Astrocyte of the cerebellum (primary cell): ENCODE measurements around the gene GLIPR2.
A peak's percentile ranks its signal among the peaks of the same experiment; 100 is the strongest.

Source experiments
- DNase-seq: peaks from one replicate; pipeline ENCODE4 v3.0.0-alpha.2; 2011; ENCODE audit warnings: low read depth
- H3K4me3 ChIP-seq: 2 replicates; pipeline ENCODE4 v1.5.1; 2011; ENCODE audit warnings: mild to moderate bottlenecking, low read depth, low read length, moderate library complexity
- in situ Hi-C: cut with HindIII; loops from 2 replicates; pipeline ENCODE4 v1.10.0; 2017; ENCODE audit warnings: low sequenced_read_pairs
- TF ChIP-seq, protein P1 (sequence below): IDR thresholded peaks from 2 replicates; pipeline ENCODE4 v1.5.1; 2012; ENCODE audit warnings: low read length, low read depth, moderate library complexity, mild to moderate bottlenecking; ENCODE audit errors: missing control alignments

Gene GLIPR2

DNA sequence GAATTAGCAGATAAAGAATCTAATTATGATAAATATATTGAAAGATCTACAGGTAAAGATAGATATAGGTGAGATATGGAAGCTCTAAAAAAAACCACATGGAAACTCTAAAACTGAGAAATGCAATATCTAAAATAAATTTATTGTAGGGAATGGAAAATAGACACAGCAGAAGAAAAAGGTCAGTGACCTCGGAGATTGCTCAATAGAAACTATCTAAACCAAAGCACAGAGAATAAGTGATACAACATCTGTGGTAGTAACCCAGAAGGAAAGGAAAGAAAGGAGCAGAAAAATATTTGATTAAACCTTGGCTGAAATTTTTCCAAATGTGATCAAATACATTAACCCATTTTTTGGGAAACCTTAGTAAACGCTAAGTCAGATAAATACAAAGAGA, 43.1 kb upstream of the GLIPR2 start:
- in situ Hi-C loops: no loop called here
- TF ChIP-seq, protein P1, sequence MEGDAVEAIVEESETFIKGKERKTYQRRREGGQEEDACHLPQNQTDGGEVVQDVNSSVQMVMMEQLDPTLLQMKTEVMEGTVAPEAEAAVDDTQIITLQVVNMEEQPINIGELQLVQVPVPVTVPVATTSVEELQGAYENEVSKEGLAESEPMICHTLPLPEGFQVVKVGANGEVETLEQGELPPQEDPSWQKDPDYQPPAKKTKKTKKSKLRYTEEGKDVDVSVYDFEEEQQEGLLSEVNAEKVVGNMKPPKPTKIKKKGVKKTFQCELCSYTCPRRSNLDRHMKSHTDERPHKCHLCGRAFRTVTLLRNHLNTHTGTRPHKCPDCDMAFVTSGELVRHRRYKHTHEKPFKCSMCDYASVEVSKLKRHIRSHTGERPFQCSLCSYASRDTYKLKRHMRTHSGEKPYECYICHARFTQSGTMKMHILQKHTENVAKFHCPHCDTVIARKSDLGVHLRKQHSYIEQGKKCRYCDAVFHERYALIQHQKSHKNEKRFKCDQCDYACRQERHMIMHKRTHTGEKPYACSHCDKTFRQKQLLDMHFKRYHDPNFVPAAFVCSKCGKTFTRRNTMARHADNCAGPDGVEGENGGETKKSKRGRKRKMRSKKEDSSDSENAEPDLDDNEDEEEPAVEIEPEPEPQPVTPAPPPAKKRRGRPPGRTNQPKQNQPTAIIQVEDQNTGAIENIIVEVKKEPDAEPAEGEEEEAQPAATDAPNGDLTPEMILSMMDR: no peak
- no peak overlapping the region for H3K4me3 ChIP-seq
- DNase-seq: no peak

DNA sequence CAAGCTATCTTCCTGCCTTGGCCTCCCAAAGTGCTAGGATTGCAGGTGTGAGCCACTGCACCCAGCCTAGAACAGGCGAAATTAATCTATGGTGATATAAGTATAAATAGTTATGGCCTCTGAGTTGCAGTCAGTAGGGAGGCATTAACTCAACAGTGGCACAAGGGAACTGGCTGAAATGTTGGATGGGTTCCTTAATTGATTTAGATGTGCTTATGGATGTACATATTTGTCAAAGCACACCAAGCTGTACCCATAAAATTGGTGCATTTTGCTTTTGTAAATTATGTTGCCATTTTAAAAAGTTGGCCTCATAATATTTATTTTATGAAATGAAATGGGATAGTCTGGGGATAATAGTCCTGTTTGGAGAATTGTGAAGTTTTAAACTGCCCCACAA, 36.8 kb upstream of the GLIPR2 start:
- TF ChIP-seq, protein P1: no peak
- DNase-seq: no peak
- no peak overlapping the region for H3K4me3 ChIP-seq
- in situ Hi-C loops: no loop called here

DNA sequence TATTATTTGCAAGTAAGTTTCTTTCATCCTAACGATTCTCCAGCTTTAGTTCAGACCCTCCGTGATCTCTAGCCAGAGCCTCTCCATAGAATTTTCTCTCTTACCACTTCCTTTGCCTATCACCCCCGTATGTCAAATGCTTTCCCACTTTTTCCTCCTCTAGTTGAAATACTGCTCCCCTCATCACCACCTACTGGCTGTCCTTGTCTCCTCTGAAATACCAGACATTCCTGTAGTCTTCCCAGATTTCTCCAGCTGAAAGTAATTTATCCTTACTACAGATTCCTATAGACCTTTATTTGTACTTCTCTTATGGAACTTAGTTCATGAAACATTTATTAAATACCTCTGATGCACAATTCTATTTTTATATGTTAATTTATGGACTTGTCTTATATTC, 36.0 kb upstream of the GLIPR2 start:
- H3K4me3 ChIP-seq: no peak overlapping the region
- in situ Hi-C loops: no loop called here
- peak; percentile 15 for DNase-seq
- TF ChIP-seq, protein P1: peak; percentile 19

DNA sequence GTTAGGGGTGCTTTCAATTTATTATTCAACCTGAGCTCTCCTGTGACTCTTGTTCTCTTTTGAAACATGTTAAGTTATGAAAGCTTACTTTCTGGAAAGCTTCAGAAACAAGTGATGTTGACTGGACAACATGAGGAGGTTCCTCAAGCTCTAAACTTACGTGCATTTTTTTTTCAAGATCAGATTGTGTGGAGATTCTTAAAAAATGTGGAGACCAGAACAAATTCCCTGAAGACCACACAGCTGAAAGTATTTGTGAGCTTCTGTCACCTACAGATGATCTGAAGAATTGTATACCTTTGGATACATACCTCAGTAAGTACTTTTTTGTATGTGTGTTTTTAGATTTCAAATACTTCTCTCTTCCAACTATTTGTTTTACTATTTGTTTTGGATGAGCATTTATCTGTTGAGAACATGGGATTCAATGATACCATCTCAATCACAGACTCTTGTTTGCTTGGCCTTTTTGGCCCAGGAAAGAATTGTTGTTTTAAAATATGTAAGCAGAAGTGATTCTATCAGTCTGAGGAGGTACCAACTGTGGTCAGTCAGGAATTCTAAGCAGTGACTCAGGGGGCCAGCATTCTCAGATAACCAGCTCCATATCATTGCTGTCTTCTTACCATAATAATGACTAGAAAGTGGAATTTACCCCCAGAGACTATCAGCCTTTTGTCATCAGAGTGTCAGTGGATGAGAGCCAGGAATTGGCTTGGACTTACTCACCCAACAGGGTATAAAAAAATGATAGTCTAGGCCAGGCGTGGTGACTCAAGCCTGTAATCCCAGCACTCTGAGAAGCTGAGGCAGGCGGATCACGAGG, 34.4 kb upstream of the GLIPR2 start:
- H3K4me3 ChIP-seq: no peak overlapping the region
- in situ Hi-C loops: no loop called here
- DNase-seq: peak; percentile 96
- TF ChIP-seq, protein P1: no peak

DNA sequence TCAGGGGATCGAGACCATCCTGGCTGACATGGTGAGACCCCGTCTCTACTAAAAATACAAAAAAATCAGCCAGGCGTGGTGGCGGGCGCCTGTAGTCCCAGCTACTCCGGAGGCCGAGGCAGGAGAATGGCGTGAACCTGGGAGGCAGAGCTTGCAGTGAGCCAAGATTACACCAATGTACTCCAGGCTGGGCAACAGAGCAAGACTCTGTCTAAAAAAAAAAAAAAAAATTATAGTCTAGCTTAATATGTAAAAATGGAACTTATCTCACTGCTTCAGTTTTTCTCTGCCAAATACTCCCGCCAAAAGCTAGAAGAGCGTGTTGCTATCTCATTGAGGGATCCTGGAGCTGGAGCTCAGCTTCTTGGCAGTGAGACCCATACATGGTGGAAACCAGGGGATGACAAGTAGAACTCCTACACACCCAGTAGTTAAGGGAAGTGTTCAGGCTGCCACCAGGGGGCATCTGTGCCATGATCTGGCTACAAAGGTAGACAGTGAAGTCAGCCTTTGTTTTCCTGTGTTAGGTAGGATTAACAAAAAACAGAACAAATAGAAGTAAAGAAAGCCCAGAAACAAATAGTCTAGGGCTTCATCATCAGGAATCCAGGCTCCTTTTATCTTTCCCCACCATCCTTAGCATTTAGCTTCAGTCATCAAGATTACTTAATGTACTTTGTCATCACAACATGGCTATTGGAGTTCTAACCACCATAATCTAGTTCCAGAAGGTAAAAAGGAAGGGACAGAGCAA, 33.6 kb upstream of the GLIPR2 start:
- H3K4me3 ChIP-seq: no peak overlapping the region

DNA sequence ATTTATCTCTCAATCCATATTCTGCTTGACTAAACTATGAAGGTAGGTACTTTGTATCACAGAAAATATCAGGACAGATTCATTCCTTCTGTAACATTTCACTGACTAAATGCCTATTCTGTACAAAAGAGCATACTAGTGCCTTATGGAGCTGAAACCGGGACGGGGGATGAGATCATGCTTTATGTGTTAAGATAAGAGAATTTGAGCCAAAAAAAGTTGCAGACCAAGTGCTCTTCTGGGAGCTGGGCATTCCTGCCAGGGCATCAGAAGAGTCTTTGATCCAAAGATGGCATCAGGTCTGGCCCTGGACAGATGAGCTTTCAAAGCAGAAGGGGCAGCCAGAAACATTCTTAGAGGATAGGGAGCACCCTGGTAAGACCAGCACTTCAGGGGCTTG, 27.5 kb upstream of the GLIPR2 start:
- TF ChIP-seq, protein P1: no peak
- no peak overlapping the region for H3K4me3 ChIP-seq
- DNase-seq: no peak
- in situ Hi-C loops: no loop called here

More for the DNA sequence above, 33.6 kb upstream of the GLIPR2 start:
- in situ Hi-C loops: no loop called here
- TF ChIP-seq, protein P1: peak; percentile 56
- peak; percentile 9 for DNase-seq
